Heart right ventricle (tissue), 16 donors: ENCODE measurements around the gene TACR1. TPM values are rescaled to one million over a fixed set of nuclear protein-coding genes. Genes with fewer than 3 reads are reported as not detected.
"Not testable (repeated sequence)": the region's sequence is repeated elsewhere in the genome, so short reads cannot be mapped to it uniquely, and the experiment has no call there.

ENCODE experiments used
- ATAC-seq, 8 donors: fragments of 200-7000 bp; cut with Tn5 transposase; one replicate each; pipeline ENCODE4 v1.9.1; 2020; ENCODE audit warnings: mild to moderate bottlenecking in 8 of 8, moderate library complexity in 8 of 8, moderate number of reproducible peaks in 1 of 8
- DNase-seq, 2 donors: peaks; one replicate each; pipeline ENCODE4 v3.0.0-alpha.2; 2020
- H3K27ac ChIP-seq, 10 donors: fragments of 200-600 bp; sonication (generic) in 2 of 10; one replicate each; pipeline versions ENCODE4 v1.5.0 to v1.8.0; 2020 to 2022; ENCODE audit warnings: mild to moderate bottlenecking in 3 of 10
- H3K27me3 ChIP-seq, 7 donors: fragments of 200-600 bp; one replicate each; pipeline ENCODE4 v1.8.0; 2021 to 2022; ENCODE audit warnings: mild to moderate bottlenecking in 2 of 7
- H3K36me3 ChIP-seq, 9 donors: fragments of 200-600 bp; sonication (generic) in 1 of 9; one replicate each; pipeline versions ENCODE4 v1.5.0 to v1.8.0; 2020 to 2022; ENCODE audit warnings: mild to moderate bottlenecking in 2 of 9
- H3K4me1 ChIP-seq, 9 donors: fragments of 200-600 bp; sonication (generic) in 1 of 9; one replicate each; pipeline versions ENCODE4 v1.5.0 to v1.8.0; 2020 to 2022; ENCODE audit warnings: mild to moderate bottlenecking in 4 of 9
- H3K4me3 ChIP-seq, 10 donors: fragments of 200-600 bp; sonication (generic) in 2 of 10; one replicate each; pipeline versions ENCODE4 v1.5.0 to v1.8.0; 2020 to 2022; ENCODE audit warnings: mild to moderate bottlenecking in 7 of 10, moderate library complexity in 2 of 10
- H3K9me3 ChIP-seq, 11 donors: fragments of 200-600 bp in 10 of 11; sonication (generic) in 2 of 11; one replicate each; pipeline versions ENCODE4 v1.5.0 to v1.8.0; 2013 to 2022; ENCODE audit warnings: mild to moderate bottlenecking in 2 of 11, control low read depth in 1 of 11, moderate library complexity in 1 of 11
- CTCF ChIP-seq, 9 donors: fragments of 200-600 bp; sonication (generic) in 2 of 9; IDR thresholded peaks; one replicate each; pipeline versions ENCODE4 v1.5.0 to v1.8.0; 2021 to 2022; ENCODE audit warnings: antibody characterized with exemption in 9 of 9, mild to moderate bottlenecking in 5 of 9, moderate library complexity in 1 of 9
- WGBS, 2 donors: extraction: QIAGEN DNeasy Blood & Tissue Kit; methylation state at CpG; one replicate each; pipeline ENCODE4 v1.1.7; 2013; ENCODE audit warnings: inconsistent platforms in 1 of 2; 5-methylcytosine and 5-hydroxymethylcytosine counted together
- intact Hi-C, 10 donors: fragments of 100-400 bp; cut with DNase I; formaldehyde crosslinking; loops; one replicate each; pipeline versions ENCODE4 v1.11.1 to v1.14.2; 2022
- polyA plus RNA-seq, 2 donors: library from polyadenylated mRNA; stranded (reverse); fragments of 200-250 nt; gene quantifications; one replicate each; pipeline ENCODE4 v1.2.3, GENCODE V29; 2013
- total RNA-seq, 10 donors: library from RNA; stranded (reverse); fragmentation: NEBNext Ultra II Directional in 3 of 10; extraction: Animal tissue kit (Norgen Biotek cat#: 25700) in 3 of 10; gene quantifications; one replicate each; pipeline versions ENCODE4 v1.2.1 to v1.2.4, GENCODE V29; 2021 to 2023
- donor health status: Arrhythmogenic right ventricular cardiomyopathy.
- donor health status: ischemic (EF 13 %, LVEDD 7.1; RV severe dilation, severe dysfunction).
- donor health status: healthy with polysubstance abuse.
- donor health status: DM: no; HTN: yes; CAD: no.
- donor health status: DM: no; HTN: no; CAD: no.
- donor health status: ischemic (EF 25% LVEDD 6.9; RV normal size, moderate dysfunction).
- donor health status: ischemic (EF 25% LVEDD 5.7; RV mildly dilated, moderate dysfunction).
- donor health status: healthy.
- donor health status: DM: yes; HTN: yes; CAD: no.
- donor health status: Ischemic cardiomyopathy.
- donor health status: ischemic (EF 35%, LVEDD 5.7; RV mildly dilated, moderate dysfunction).
- donor health status: nonischemic (EF 11% LVEDD 7.7; RV severe dilation, severe dysfunction).
- donor health status: DM: yes; HTN: yes; CAD: no.
- donor health status: PGD.
- donor health status: ischemic (EF 29% LVEDD 5.4; RV normal size, mild dysfunction).
- donor health status: nonischemic (EF 23%, LVEDD 6.1; RV moderate dilation, normal function).

Gene TACR1
- total and polyA plus RNA-seq, 12 donors = 0.06 to 0.38 (median 0.17) TPM; not detected in 3

DNA sequence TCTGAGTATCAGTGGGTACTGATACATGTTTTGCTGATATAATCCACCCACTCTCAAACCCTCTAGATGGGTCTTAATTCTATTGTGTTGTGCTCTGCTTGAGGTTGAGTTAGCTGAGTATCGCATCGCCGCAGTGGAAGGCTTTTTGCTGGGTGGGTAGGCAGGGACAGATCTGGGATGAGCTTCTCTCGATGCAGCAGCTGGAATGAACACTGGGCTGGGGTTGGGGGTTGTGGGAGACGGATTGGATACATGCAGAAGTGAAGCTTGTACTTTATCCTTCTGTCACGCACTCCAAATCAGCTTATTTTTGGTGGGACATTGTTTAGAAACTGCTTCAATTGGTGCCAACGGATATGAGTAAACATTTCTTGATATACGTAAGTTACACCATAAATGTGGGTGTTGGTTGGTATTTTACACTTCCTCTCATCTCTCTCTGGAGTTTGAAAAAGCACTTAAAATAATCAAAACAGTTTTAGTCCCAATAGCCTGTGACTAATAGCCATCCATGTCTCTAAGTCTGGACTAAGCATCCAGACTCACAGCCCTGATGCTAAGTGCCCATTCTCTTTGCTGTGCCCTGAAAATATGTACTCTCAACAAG lies 133.8 kb downstream of the TACR1 start:
- no peak for TF ChIP-seq CTCF (IDR thresholded peaks at IDR 0.05)
- Histone ChIP-seq H3K9me3 (no peaks in the 10 kb centered on the region), H3K27me3 (no peaks in the 10 kb centered on the region), H3K4me1 (no peaks in the 10 kb centered on the region), H3K4me3 (no peak overlapping the region), H3K36me3 (no peaks in the 10 kb centered on the region), H3K27ac (no peak overlapping the region)
- WGBS, 2 donors = 88 to 89% methylated on average over 8 of the region's 8 CpGs
- ATAC-seq (no peak), DNase-seq (no peak)
- intact Hi-C loops = loop anchor here in 6 of 10 donors (5.0 to 10.0 kb wide), 4 partner anchors 141 to 339 kb away; no protein-coding TSS in a partner anchor

- Histone ChIP-seq H3K9me3 (no peaks in the 10 kb centered on the region), H3K4me3 (no peak overlapping the region), H3K36me3 (no peaks in the 10 kb centered on the region), H3K27me3 (no peaks in the 10 kb centered on the region), H3K4me1 (no peaks in the 10 kb centered on the region), H3K27ac (no peak overlapping the region)
- ATAC-seq (no peak), DNase-seq (peak in 1 of 2 donors; percentile 45)
- peak; percentile 50 to 91 (median 66) for TF ChIP-seq CTCF (IDR thresholded peaks at IDR 0.05)
- 56 to 64% methylated on average over 8 of the region's 8 CpGs for WGBS, 2 donors
- intact Hi-C loops = loop anchor here in 6 of 10 donors (5.0 to 10.0 kb wide), 4 partner anchors 140 to 340 kb away; no protein-coding TSS in a partner anchor
These were observed 134.5 kb downstream of the TACR1 start for GRCh38 chr2:75064691-75065396.

GRCh38 chr2:75063906-75064305 lies 135.4 kb downstream of the TACR1 start:
- H3K27me3 ChIP-seq = no peaks in the 10 kb centered on the region
- no peaks in the 10 kb centered on the region for H3K4me1 ChIP-seq
- intact Hi-C loops = loop anchor here in 3 of 10 donors (10.0 kb wide), 2 partner anchors 139 to 341 kb away; no protein-coding TSS in a partner anchor
- ATAC-seq = no peak
- H3K9me3 ChIP-seq = no peaks in the 10 kb centered on the region
- H3K36me3 ChIP-seq = no peaks in the 10 kb centered on the region
- TF ChIP-seq CTCF (IDR thresholded peaks at IDR 0.05) = no peak
- H3K27ac ChIP-seq = no peak overlapping the region
- 75 to 87% methylated on average over 1 of the region's 1 CpG for WGBS, 2 donors
- no peak overlapping the region for H3K4me3 ChIP-seq
- no peak for DNase-seq

DNA sequence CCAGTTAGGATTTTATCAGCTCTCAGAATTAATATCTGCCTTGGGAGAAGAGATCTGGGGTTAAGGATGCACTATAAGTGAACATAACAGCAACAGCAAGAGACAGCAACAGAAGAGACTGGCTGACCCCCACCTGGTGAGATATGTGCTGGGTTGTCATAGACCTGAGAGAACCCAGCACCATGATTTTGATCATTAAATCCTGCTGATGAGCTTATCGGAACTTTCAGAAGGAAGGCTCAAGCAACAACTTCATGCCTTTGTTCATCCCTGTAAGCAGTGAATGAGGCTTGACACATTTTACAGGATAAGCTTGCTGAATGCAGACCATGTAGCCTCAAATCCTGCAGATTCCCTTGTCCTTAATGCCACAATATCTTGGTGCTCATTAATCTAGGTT lies 140.9 kb downstream of the TACR1 start:
- intact Hi-C loops = loop anchor here in 1 of 10 donors (10.0 kb wide), 1 partner anchor 134 kb away; no protein-coding TSS in a partner anchor

GRCh38 chr2:75057150-75057549 lies 142.2 kb downstream of the TACR1 start:
- H3K27me3 ChIP-seq, H3K27ac ChIP-seq, DNase-seq, H3K9me3 ChIP-seq, H3K36me3 ChIP-seq, H3K4me3 ChIP-seq, ATAC-seq: not testable (repeated sequence)
- peaks cover 0 to 11% (median 0%) of the 10 kb centered on the region in 9 donors for H3K4me1 ChIP-seq
- WGBS, 2 donors = 91 to 94% methylated on average over 5 of the region's 5 CpGs
- intact Hi-C loops = loop anchor here in 1 of 10 donors (10.0 kb wide), 1 partner anchor 132 kb away; no protein-coding TSS in a partner anchor

More for the DNA sequence above, 140.9 kb downstream of the TACR1 start:
- H3K27me3 ChIP-seq = no peaks in the 10 kb centered on the region
- no peak for TF ChIP-seq CTCF (IDR thresholded peaks at IDR 0.05)
- 87 to 94% methylated on average over 1 of the region's 1 CpG for WGBS, 2 donors
- DNase-seq (no peak), ATAC-seq (no peak)
- H3K4me1 ChIP-seq = peaks cover 0 to 11% (median 0%) of the 10 kb centered on the region in 9 donors
- no peaks in the 10 kb centered on the region for H3K9me3 ChIP-seq
- no peak overlapping the region for H3K27ac ChIP-seq
- no peaks in the 10 kb centered on the region for H3K36me3 ChIP-seq
- H3K4me3 ChIP-seq = no peak overlapping the region
